PFSK-1 (cell line): ENCODE data around the gene KCNMA1.

ENCODE experiments used
- POLR2AphosphoS5 ChIP-seq: IDR thresholded peaks from 2 replicates; pipeline ENCODE4 v1.6.1; 2012; ENCODE audit warnings: low read depth, mild to moderate bottlenecking, control low read depth, low read length, moderate library complexity
- TAF1 ChIP-seq: IDR thresholded peaks from 2 replicates; pipeline ENCODE4 v1.6.1; 2012; ENCODE audit warnings: low read length, control low read depth, borderline replicate concordance; ENCODE audit not compliant: insufficient read depth
- TF ChIP-seq, protein P1 (sequence below), 2 experiments: IDR thresholded peaks; 2 replicates each; pipeline versions ENCODE4 v1.6.1 to v1.8.0; 2011 to 2012; ENCODE audit warnings: low read depth in 2 of 2, low read length in 2 of 2, control low read depth in 1 of 2, inconsistent platforms in 1 of 2, mild to moderate bottlenecking in 1 of 2, moderate library complexity in 1 of 2; ENCODE audit not compliant: insufficient read depth in 1 of 2

DNA sequence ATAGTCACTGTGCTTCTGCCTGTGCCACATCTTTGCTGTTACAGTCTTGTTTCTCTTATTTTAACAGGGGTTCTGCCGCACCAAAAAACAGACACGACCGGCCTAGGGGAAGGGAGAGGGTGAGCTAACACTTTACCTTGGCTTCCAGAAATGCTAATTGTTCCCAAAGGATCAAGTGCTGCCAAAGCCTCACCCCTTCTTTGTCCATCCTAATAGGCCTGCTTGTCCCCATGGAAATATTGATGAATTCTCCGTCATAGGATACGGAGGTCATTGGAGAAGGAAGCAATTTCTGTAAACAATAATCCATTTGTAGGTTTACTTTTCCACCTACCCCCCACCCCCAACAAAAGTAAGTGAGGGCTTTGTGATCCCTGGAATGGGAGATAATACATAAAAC, 567.3 kb downstream of the KCNMA1 start:
- TF ChIP-seq POLR2AphosphoS5: no peak
- TF ChIP-seq, protein P1, sequence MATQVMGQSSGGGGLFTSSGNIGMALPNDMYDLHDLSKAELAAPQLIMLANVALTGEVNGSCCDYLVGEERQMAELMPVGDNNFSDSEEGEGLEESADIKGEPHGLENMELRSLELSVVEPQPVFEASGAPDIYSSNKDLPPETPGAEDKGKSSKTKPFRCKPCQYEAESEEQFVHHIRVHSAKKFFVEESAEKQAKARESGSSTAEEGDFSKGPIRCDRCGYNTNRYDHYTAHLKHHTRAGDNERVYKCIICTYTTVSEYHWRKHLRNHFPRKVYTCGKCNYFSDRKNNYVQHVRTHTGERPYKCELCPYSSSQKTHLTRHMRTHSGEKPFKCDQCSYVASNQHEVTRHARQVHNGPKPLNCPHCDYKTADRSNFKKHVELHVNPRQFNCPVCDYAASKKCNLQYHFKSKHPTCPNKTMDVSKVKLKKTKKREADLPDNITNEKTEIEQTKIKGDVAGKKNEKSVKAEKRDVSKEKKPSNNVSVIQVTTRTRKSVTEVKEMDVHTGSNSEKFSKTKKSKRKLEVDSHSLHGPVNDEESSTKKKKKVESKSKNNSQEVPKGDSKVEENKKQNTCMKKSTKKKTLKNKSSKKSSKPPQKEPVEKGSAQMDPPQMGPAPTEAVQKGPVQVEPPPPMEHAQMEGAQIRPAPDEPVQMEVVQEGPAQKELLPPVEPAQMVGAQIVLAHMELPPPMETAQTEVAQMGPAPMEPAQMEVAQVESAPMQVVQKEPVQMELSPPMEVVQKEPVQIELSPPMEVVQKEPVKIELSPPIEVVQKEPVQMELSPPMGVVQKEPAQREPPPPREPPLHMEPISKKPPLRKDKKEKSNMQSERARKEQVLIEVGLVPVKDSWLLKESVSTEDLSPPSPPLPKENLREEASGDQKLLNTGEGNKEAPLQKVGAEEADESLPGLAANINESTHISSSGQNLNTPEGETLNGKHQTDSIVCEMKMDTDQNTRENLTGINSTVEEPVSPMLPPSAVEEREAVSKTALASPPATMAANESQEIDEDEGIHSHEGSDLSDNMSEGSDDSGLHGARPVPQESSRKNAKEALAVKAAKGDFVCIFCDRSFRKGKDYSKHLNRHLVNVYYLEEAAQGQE (IDR thresholded peaks at IDR 0.05; ENCODE audit: insufficient read depth in 1 of 2, low read depth in 2 of 2, low read length in 2 of 2): no peak
- no peak for TF ChIP-seq TAF1
